K562 (cell line): ENCODE measurements around the gene TERC.

Experiments
- ATF1 ChIP-seq, 2 experiments: fragments of 450-650 bp in 1 of 2; IDR thresholded peaks; 2 replicates each; pipeline ENCODE4 v1.6.1; 2016; ENCODE audit warnings: missing compliant biosample characterization in 1 of 2, missing genetic modification characterization in 1 of 2
- BCLAF1 ChIP-seq, 2 experiments: fragments of 450-650 bp in 1 of 2; IDR thresholded peaks; 2 replicates each; pipeline ENCODE4 v1.6.1; 2011 to 2017; ENCODE audit warnings: low read depth in 2 of 2, antibody characterized with exemption in 1 of 2, borderline replicate concordance in 1 of 2, low read length in 1 of 2, mild to moderate bottlenecking in 1 of 2, mixed read lengths in 1 of 2; ENCODE audit not compliant: control insufficient read depth in 1 of 2
- CTCF ChIP-seq, 3 experiments: IDR thresholded peaks in 2 of 3; conservative IDR thresholded peaks in 1 of 3; 2 replicates each; pipeline ENCODE4 v1.5.1; 2011 to 2012; ENCODE audit warnings: low read length in 3 of 3, mild to moderate bottlenecking in 3 of 3, control low read depth in 2 of 3, improper control_type of control experiment in 1 of 3, inconsistent platforms in 1 of 3, low read depth in 1 of 3, mixed read lengths in 1 of 3, moderate library complexity in 1 of 3; ENCODE audit not compliant: insufficient read depth in 2 of 3
- EZH2 ChIP-seq: IDR thresholded peaks from 2 replicates; pipeline ENCODE4 v1.6.1; 2012; ENCODE audit warnings: low read depth, mild to moderate bottlenecking, inconsistent platforms, low read length, borderline replicate concordance
- FOXA3 ChIP-seq, 2 experiments: fragments of 450-650 bp in 1 of 2; sonication (generic) in 1 of 2; formaldehyde crosslinking; IDR thresholded peaks in 1 of 2; conservative IDR thresholded peaks in 1 of 2; 2 replicates each; pipeline versions ENCODE4 v1.4.0 to v1.8.0; 2020 to 2022; ENCODE audit warnings: mild to moderate bottlenecking in 2 of 2, missing genetic modification reagents in 1 of 2
- GABPA ChIP-seq: fragments of 200-800 bp; sonication (Bioruptor generic); conservative IDR thresholded peaks from 2 replicates; pipeline ENCODE4 v1.6.1; 2016; ENCODE audit warnings: low read depth, missing genetic modification characterization, missing compliant biosample characterization
- HMGXB4 ChIP-seq: sonication (generic); formaldehyde crosslinking; IDR thresholded peaks from 2 replicates; pipeline ENCODE4 v1.8.1; 2023; ENCODE audit warnings: mild to moderate bottlenecking, missing genetic modification reagents
- YY1 ChIP-seq, 3 experiments: IDR thresholded peaks; 2 replicates each; pipeline ENCODE4 v1.6.1; 2011; ENCODE audit warnings: low read length in 2 of 3, mild to moderate bottlenecking in 2 of 3, moderate library complexity in 2 of 3, borderline replicate concordance in 1 of 3, control low read depth in 1 of 3, low read depth in 1 of 3; ENCODE audit not compliant: insufficient read depth in 3 of 3, insufficient replicate concordance in 2 of 3, control insufficient read depth in 1 of 3, insufficient read length in 1 of 3; ENCODE audit errors: extremely low read depth in 1 of 3
- ZNF12 ChIP-seq: sonication (generic); formaldehyde crosslinking; IDR thresholded peaks from 2 replicates; pipeline ENCODE4 v1.4.0; 2020; ENCODE audit warnings: mild to moderate bottlenecking, missing genetic modification reagents
- TF ChIP-seq, protein P1 (sequence below): sonication (generic); formaldehyde crosslinking; IDR thresholded peaks from 2 replicates; pipeline ENCODE4 v1.8.0; 2022; ENCODE audit warnings: mild to moderate bottlenecking, missing genetic modification reagents, borderline replicate concordance
- TF ChIP-seq, protein P2 (sequence below): fragments of 250-450 bp; sonication (Bioruptor Pico); IDR thresholded peaks from 2 replicates; pipeline ENCODE4 v1.5.0; 2020; ENCODE audit warnings: mild to moderate bottlenecking
- TF ChIP-seq, protein P3 (sequence below): sonication (generic); formaldehyde crosslinking; IDR thresholded peaks from 2 replicates; pipeline ENCODE4 v1.9.0; 2022; ENCODE audit warnings: mild to moderate bottlenecking, missing genetic modification reagents

DNA sequence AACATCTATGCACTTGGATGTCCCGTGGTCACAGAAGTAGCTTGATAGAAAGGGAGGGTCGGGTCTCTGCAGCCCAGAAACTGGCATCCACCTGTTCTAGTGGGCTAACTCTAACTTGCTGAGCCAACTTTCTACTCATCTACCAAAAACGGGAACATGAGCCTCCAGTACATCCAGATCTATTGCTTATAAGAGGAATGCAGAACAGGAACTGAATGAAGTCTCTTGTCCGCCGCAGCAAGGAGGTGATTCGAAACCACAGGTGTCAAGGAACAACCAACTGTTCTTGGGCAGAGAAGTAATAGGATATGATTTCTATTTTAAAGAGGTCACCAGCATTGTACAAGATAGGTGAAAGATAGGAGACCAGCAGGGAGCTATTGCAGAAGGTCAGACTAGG, 17.9 kb downstream of the TERC start:
- TF ChIP-seq, protein P1, sequence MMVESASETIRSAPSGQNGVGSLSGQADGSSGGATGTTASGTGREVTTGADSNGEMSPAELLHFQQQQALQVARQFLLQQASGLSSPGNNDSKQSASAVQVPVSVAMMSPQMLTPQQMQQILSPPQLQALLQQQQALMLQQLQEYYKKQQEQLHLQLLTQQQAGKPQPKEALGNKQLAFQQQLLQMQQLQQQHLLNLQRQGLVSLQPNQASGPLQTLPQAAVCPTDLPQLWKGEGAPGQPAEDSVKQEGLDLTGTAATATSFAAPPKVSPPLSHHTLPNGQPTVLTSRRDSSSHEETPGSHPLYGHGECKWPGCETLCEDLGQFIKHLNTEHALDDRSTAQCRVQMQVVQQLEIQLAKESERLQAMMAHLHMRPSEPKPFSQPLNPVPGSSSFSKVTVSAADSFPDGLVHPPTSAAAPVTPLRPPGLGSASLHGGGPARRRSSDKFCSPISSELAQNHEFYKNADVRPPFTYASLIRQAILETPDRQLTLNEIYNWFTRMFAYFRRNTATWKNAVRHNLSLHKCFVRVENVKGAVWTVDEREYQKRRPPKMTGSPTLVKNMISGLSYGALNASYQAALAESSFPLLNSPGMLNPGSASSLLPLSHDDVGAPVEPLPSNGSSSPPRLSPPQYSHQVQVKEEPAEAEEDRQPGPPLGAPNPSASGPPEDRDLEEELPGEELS: no peak
- TF ChIP-seq, protein P2, sequence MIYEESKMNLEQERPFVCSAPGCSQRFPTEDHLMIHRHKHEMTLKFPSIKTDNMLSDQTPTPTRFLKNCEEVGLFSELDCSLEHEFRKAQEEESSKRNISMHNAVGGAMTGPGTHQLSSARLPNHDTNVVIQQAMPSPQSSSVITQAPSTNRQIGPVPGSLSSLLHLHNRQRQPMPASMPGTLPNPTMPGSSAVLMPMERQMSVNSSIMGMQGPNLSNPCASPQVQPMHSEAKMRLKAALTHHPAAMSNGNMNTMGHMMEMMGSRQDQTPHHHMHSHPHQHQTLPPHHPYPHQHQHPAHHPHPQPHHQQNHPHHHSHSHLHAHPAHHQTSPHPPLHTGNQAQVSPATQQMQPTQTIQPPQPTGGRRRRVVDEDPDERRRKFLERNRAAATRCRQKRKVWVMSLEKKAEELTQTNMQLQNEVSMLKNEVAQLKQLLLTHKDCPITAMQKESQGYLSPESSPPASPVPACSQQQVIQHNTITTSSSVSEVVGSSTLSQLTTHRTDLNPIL (CRISPR knock-in tag): no peak
- TF ChIP-seq GABPA: no peak
- no peak for TF ChIP-seq FOXA3 (CRISPR knock-in tag; conservative IDR thresholded peaks at IDR 0.05 in 1 of 2, IDR thresholded peaks at IDR 0.05 in 1 of 2)
- TF ChIP-seq YY1 (IDR thresholded peaks at IDR 0.05; ENCODE audit: borderline replicate concordance in 1 of 3, control insufficient read depth in 1 of 3, extremely low read depth in 1 of 3, insufficient read depth in 3 of 3, insufficient read length in 1 of 3, insufficient replicate concordance in 2 of 3, low read depth in 1 of 3, low read length in 2 of 3): no peak
- no peak for TF ChIP-seq ATF1 (CRISPR knock-in tag; IDR thresholded peaks at IDR 0.05)
- no peak for TF ChIP-seq ATF1 (tag; IDR thresholded peaks at IDR 0.05)
- TF ChIP-seq HMGXB4 (CRISPR knock-in tag): no peak
- no peak for TF ChIP-seq BCLAF1 (IDR thresholded peaks at IDR 0.05; ENCODE audit: borderline replicate concordance in 1 of 2, control insufficient read depth in 1 of 2, low read depth in 2 of 2, low read length in 1 of 2)
- no peak for TF ChIP-seq EZH2
- TF ChIP-seq CTCF (IDR thresholded peaks at IDR 0.05 in 2 of 3, conservative IDR thresholded peaks at IDR 0.05 in 1 of 3; ENCODE audit: insufficient read depth in 2 of 3, low read depth in 1 of 3, low read length in 3 of 3): no peak
- TF ChIP-seq, protein P3, sequence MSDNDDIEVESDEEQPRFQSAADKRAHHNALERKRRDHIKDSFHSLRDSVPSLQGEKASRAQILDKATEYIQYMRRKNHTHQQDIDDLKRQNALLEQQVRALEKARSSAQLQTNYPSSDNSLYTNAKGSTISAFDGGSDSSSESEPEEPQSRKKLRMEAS: no peak
- TF ChIP-seq ZNF12: no peak
